ENCODE results near the gene GPAT3. TPM values are rescaled to one million over a fixed set of nuclear protein-coding genes. Genes with fewer than 3 reads are reported as not detected.

Gene GPAT3
- total RNA-seq, 1 donor from 2014 or later: 0.17 TPM

DNA sequence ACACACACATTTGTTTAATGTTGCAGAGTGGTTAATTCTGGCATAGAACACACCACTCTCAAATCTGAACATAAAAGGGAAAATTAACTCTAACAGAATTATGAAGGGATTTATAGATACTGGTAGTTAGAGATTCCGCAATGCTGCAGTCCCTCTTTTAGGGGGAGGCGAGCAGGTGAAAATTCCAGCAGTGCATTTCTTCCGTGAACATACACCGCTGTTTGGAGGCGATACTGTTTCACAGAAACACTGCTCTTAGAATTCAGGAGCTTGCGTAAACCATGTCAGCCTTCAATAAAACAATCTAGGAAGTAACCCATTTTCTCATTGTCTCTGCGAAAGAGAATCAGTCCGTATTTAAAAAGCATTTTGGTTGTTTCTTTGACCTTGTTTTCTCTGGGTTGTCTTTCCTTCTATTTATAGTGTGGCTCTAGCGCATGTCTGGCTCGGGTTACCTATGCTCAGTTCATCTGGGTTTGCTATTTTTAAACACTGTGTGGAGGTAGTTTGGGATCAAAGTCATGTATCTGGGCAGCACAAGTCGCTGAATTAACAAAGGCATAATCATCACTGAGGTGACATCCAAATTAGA lies 90.4 kb downstream of the GPAT3 start:
- no peak for DNase-seq (ENCODE audit: low spot score, unreplicated experiment)
- H3K27me3 Mint-ChIP-seq: no peaks in the 10 kb centered on the region
- H3K27ac Mint-ChIP-seq: no peak overlapping the region
- H3K9me3 Mint-ChIP-seq (ENCODE audit: low read depth): peaks cover 10% of the 10 kb centered on the region
- peaks cover 2% of the 10 kb centered on the region for H3K4me1 Mint-ChIP-seq (ENCODE audit: low read depth)
- no peak overlapping the region for H3K4me3 Mint-ChIP-seq (ENCODE audit: low read depth)
- no peak for TF ChIP-seq CTCF (IDR thresholded peaks at IDR 0.05; ENCODE audit: unreplicated experiment)
- H3K36me3 Mint-ChIP-seq (ENCODE audit: insufficient read depth): peaks cover 4% of the 10 kb centered on the region

- no peak for DNase-seq (ENCODE audit: low spot score, unreplicated experiment)
- Mint-ChIP-seq H3K4me1 (ENCODE audit: low read depth) (peaks cover 2% of the 10 kb centered on the region), H3K27ac (no peak overlapping the region), H3K27me3 (no peaks in the 10 kb centered on the region), H3K4me3 (ENCODE audit: low read depth) (no peak overlapping the region), H3K9me3 (ENCODE audit: low read depth) (no peaks in the 10 kb centered on the region), H3K36me3 (ENCODE audit: insufficient read depth) (no peaks in the 10 kb centered on the region)
- TF ChIP-seq CTCF (IDR thresholded peaks at IDR 0.05; ENCODE audit: unreplicated experiment): no peak
Measured at GRCh38 chr4:83629945-83630721, 94.2 kb downstream of the GPAT3 start.

DNA sequence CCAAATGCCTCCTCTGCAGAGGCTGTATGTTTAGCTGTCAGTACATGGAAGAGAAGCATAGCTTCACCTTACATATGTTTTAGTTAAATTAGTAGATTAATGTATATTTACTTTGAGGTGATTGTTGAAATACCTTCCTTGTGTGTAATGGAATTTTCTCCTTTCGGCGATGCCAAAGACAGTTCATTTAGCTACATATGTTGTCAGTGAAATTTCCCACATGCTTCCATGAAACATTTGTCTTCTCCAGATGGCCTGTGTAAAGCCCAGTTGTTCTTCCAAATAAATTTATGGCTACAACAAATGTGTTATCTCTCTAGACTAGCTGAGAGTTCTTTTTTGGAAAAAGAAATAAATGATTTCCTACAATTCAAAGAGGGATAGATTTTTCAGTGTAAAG lies 95.2 kb downstream of the GPAT3 start:
- Mint-ChIP-seq H3K36me3 (ENCODE audit: insufficient read depth) (no peaks in the 10 kb centered on the region), H3K4me3 (ENCODE audit: low read depth) (no peak overlapping the region), H3K9me3 (ENCODE audit: low read depth) (no peaks in the 10 kb centered on the region), H3K4me1 (ENCODE audit: low read depth) (peaks cover 2% of the 10 kb centered on the region), H3K27ac (no peak overlapping the region), H3K27me3 (no peaks in the 10 kb centered on the region)
- no peak for TF ChIP-seq CTCF (IDR thresholded peaks at IDR 0.05; ENCODE audit: unreplicated experiment)
- no peak for DNase-seq (ENCODE audit: low spot score, unreplicated experiment)

- no peak overlapping the region for H3K27ac Mint-ChIP-seq
Measured at GRCh38 chr4:83636930-83637329, 101.0 kb downstream of the GPAT3 start.

More at GRCh38 chr4:83636930-83637329, 101.0 kb downstream of the GPAT3 start:
- no peak for TF ChIP-seq CTCF (IDR thresholded peaks at IDR 0.05; ENCODE audit: unreplicated experiment)
- H3K4me3 Mint-ChIP-seq (ENCODE audit: low read depth): no peak overlapping the region
- peaks cover 6% of the 10 kb centered on the region for H3K27me3 Mint-ChIP-seq
- H3K36me3 Mint-ChIP-seq (ENCODE audit: insufficient read depth): no peaks in the 10 kb centered on the region
- H3K4me1 Mint-ChIP-seq (ENCODE audit: low read depth): no peaks in the 10 kb centered on the region
- H3K9me3 Mint-ChIP-seq (ENCODE audit: low read depth): no peaks in the 10 kb centered on the region
- DNase-seq (ENCODE audit: low spot score, unreplicated experiment): no peak
